Astrocyte (in vitro differentiated cells and primary cell): ENCODE measurements around the gene BCL2. TPM values are rescaled to one million over a fixed set of nuclear protein-coding genes. Genes with fewer than 3 reads are reported as not detected.

ENCODE experiments used
- DNase-seq: peaks from one replicate; pipeline ENCODE4 v3.0.0-alpha.2; 2010; ENCODE audit warnings: low read depth
- FAIRE-seq: peaks from 2 replicates; lab custom pipeline; 2011; peaks lifted over from hg19 to GRCh38; lab: Jason Lieb, UNC
- H2AFZ ChIP-seq: 2 replicates; pipeline ENCODE4 v1.6.0; 2012; ENCODE audit warnings: low read depth, low read length, inconsistent platforms
- H3K27ac ChIP-seq: 2 replicates; pipeline ENCODE4 v1.5.1; 2011; ENCODE audit warnings: low read depth, low read length, inconsistent platforms
- H3K27me3 ChIP-seq: 2 replicates; pipeline ENCODE4 v1.6.0; 2011; ENCODE audit warnings: low read length, inconsistent platforms; ENCODE audit not compliant: insufficient read depth
- H3K36me3 ChIP-seq: 2 replicates; pipeline ENCODE4 v1.5.1; 2011; ENCODE audit warnings: low read length, inconsistent platforms; ENCODE audit not compliant: insufficient read depth
- H3K4me1 ChIP-seq: 2 replicates; pipeline ENCODE4 v1.5.1; 2011; ENCODE audit warnings: low read length, inconsistent platforms; ENCODE audit not compliant: insufficient read depth
- H3K4me2 ChIP-seq: 2 replicates; pipeline ENCODE4 v1.6.0; 2012; ENCODE audit warnings: low read length, inconsistent platforms
- H3K4me3 ChIP-seq: 2 replicates; pipeline ENCODE4 v1.5.1; 2011; ENCODE audit warnings: low read depth, mild to moderate bottlenecking, low read length, inconsistent platforms; ENCODE audit not compliant: insufficient read depth
- H3K79me2 ChIP-seq: 2 replicates; pipeline ENCODE4 v1.6.0; 2012; ENCODE audit warnings: mild to moderate bottlenecking, low read length, inconsistent platforms; ENCODE audit not compliant: insufficient read depth
- H3K9ac ChIP-seq: 2 replicates; pipeline ENCODE4 v1.6.0; 2012; ENCODE audit warnings: mild to moderate bottlenecking, low read length, inconsistent platforms
- H3K9me3 ChIP-seq: 2 replicates; pipeline ENCODE4 v1.5.1; 2012; ENCODE audit warnings: low read depth, mild to moderate bottlenecking, low read length, inconsistent platforms; ENCODE audit not compliant: insufficient read depth
- H4K20me1 ChIP-seq: 2 replicates; pipeline ENCODE4 v1.6.0; 2012; ENCODE audit warnings: low read length, inconsistent platforms; ENCODE audit not compliant: insufficient read depth
- H3K27ac Mint-ChIP-seq: one replicate; pipeline ENCODE4 v1.8.0; 2021; ENCODE audit warnings: mild to moderate bottlenecking, mixed read lengths; ENCODE audit not compliant: unreplicated experiment
- H3K27me3 Mint-ChIP-seq: one replicate; pipeline ENCODE4 v1.8.0; 2021; ENCODE audit warnings: low read depth, mixed read lengths; ENCODE audit not compliant: unreplicated experiment
- H3K36me3 Mint-ChIP-seq: one replicate; pipeline ENCODE4 v1.8.0; 2021; ENCODE audit warnings: low read depth, mixed read lengths; ENCODE audit not compliant: unreplicated experiment
- H3K4me1 Mint-ChIP-seq: one replicate; pipeline ENCODE4 v1.8.0; 2021; ENCODE audit warnings: low read depth, mixed read lengths; ENCODE audit not compliant: unreplicated experiment
- H3K4me3 Mint-ChIP-seq: one replicate; pipeline ENCODE4 v1.8.0; 2021; ENCODE audit warnings: mild to moderate bottlenecking, moderate library complexity, mixed read lengths; ENCODE audit not compliant: unreplicated experiment
- H3K9me3 Mint-ChIP-seq: one replicate; pipeline ENCODE4 v1.8.0; 2021; ENCODE audit warnings: mild to moderate bottlenecking, mixed read lengths; ENCODE audit not compliant: unreplicated experiment
- CTCF ChIP-seq: IDR thresholded peaks from 2 replicates; pipeline ENCODE4 v1.5.1; 2011; ENCODE audit warnings: low read depth, mild to moderate bottlenecking, inconsistent platforms, low read length, moderate library complexity; ENCODE audit not compliant: insufficient read depth
- EZH2 ChIP-seq: IDR thresholded peaks from 2 replicates; pipeline ENCODE4 v1.6.1; 2012; ENCODE audit warnings: mild to moderate bottlenecking, low read length, inconsistent platforms; ENCODE audit not compliant: insufficient read depth
- total RNA-seq: library from RNA; stranded (reverse); gene quantifications from 2 replicates; pipeline ENCODE4 v1.2.1, GENCODE V29; 2021

The BCL2 gene
- total RNA-seq, 1 donor from 2014 or later: 1.7 TPM

- FAIRE-seq: no peak
Observed at GRCh38 chr18:63234841-63235240, 84.7 kb downstream of the BCL2 start.

DNA sequence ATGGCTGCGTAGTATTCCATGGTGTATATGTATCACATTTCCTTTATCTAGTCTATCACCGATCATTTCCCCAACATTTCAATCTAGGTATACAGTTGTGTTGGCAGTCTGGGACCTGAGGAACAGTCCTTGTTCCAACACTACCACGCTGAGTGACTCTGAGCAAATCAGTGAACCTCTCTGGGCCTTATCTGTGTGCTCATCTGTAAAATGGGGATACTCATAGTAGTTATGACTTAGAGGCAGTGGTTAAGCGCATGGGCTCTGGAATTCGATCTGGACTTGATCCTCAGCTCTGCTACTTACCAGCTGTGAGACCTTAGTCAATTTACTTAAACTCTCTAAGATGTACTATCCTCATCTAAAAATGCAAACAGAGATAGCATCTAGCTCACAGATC, 85.1 kb downstream of the BCL2 start:
- H3K36me3 Mint-ChIP-seq: no peaks in the 10 kb centered on the region
- Histone ChIP-seq H3K9ac (no peak overlapping the region), H3K27ac (no peak overlapping the region), H3K9me3 (no peaks in the 10 kb centered on the region), H3K27me3 (no peaks in the 10 kb centered on the region), H3K79me2 (no peaks in the 10 kb centered on the region), H2AFZ (no peak overlapping the region), H3K4me3 (no peak overlapping the region), H3K36me3 (no peaks in the 10 kb centered on the region), H3K4me1 (peaks cover 16% of the 10 kb centered on the region), H3K4me2 (no peak overlapping the region), H4K20me1 (no peaks in the 10 kb centered on the region)
- TF ChIP-seq CTCF (no peak), EZH2 (no peak)
- no peaks in the 10 kb centered on the region for H3K27me3 Mint-ChIP-seq
- H3K27ac Mint-ChIP-seq: no peak overlapping the region
- FAIRE-seq: no peak
- no peak for DNase-seq
- H3K4me1 Mint-ChIP-seq: peaks cover 17% of the 10 kb centered on the region
- H3K9me3 Mint-ChIP-seq: no peaks in the 10 kb centered on the region
- no peak overlapping the region for H3K4me3 Mint-ChIP-seq

More at GRCh38 chr18:63234841-63235240, 84.7 kb downstream of the BCL2 start:
- H3K4me2 ChIP-seq: no peak overlapping the region
- no peaks in the 10 kb centered on the region for H3K79me2 ChIP-seq
- H3K9ac ChIP-seq: no peak overlapping the region
- no peak overlapping the region for H2AFZ ChIP-seq
- H3K9me3 Mint-ChIP-seq: no peaks in the 10 kb centered on the region
- no peaks in the 10 kb centered on the region for H4K20me1 ChIP-seq
- H3K4me3 ChIP-seq: no peak overlapping the region
- no peaks in the 10 kb centered on the region for H3K27me3 ChIP-seq
- no peak overlapping the region for H3K4me3 Mint-ChIP-seq
- TF ChIP-seq EZH2: no peak
- no peak for TF ChIP-seq CTCF
- H3K4me1 ChIP-seq: peaks cover 16% of the 10 kb centered on the region
- no peak for DNase-seq
- H3K36me3 ChIP-seq: no peaks in the 10 kb centered on the region
- no peak overlapping the region for H3K27ac Mint-ChIP-seq
- no peak overlapping the region for H3K27ac ChIP-seq
- no peaks in the 10 kb centered on the region for H3K36me3 Mint-ChIP-seq
- H3K9me3 ChIP-seq: no peaks in the 10 kb centered on the region
- no peaks in the 10 kb centered on the region for H3K27me3 Mint-ChIP-seq
- H3K4me1 Mint-ChIP-seq: peaks cover 17% of the 10 kb centered on the region

- Mint-ChIP-seq H3K9me3 (no peaks in the 10 kb centered on the region), H3K4me1 (peaks cover 11% of the 10 kb centered on the region), H3K4me3 (no peak overlapping the region), H3K27ac (no peak overlapping the region), H3K36me3 (no peaks in the 10 kb centered on the region), H3K27me3 (no peaks in the 10 kb centered on the region)
- DNase-seq (no peak), FAIRE-seq (no peak)
- H3K9ac ChIP-seq: no peak overlapping the region
- H3K4me2 ChIP-seq: no peak overlapping the region
- H4K20me1 ChIP-seq: no peaks in the 10 kb centered on the region
- no peak for TF ChIP-seq EZH2
- H3K36me3 ChIP-seq: no peaks in the 10 kb centered on the region
- H3K79me2 ChIP-seq: no peaks in the 10 kb centered on the region
- no peak overlapping the region for H2AFZ ChIP-seq
- no peak overlapping the region for H3K4me3 ChIP-seq
- H3K9me3 ChIP-seq: no peaks in the 10 kb centered on the region
- H3K4me1 ChIP-seq: peaks cover 9% of the 10 kb centered on the region
- no peaks in the 10 kb centered on the region for H3K27me3 ChIP-seq
- H3K27ac ChIP-seq: no peak overlapping the region
Observed at GRCh38 chr18:63233334-63233733, 86.2 kb downstream of the BCL2 start.
